ENCODE results near the gene DNAH14. TPM values are rescaled to one million over a fixed set of nuclear protein-coding genes. Genes with fewer than 3 reads are reported as not detected.

The DNAH14 gene
- total RNA-seq, 2 experiments from 2014 or later, result 0.27 to 0.34 TPM

DNA sequence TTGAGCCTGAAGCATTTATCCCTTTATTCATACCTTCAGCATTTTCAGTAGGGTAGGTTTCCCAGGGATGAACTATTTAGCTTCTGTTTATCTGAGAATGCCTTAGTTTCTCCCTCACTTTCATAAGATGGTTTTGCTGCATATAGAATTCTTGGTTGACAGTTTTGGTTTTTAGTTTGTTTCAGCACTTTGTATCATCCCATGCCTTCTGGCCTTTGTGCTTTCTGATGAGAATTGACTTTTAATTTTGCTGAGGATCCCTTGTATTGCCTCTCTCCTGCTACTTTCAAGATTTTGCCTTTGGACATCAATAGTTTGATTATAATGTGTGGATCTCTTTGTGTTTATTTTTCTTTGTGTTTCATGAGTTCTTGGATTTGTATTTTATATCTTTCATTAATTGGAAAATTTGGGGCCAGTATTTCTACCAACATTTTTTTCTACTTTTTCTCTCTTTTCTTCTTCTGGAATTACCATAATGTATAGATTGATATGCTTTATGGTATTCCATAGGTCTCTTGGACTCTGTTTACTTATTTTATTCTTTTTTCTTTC lies 261.8 kb downstream of the DNAH14 start:
- no peaks in the 10 kb centered on the region for H3K27me3 Mint-ChIP-seq
- no peaks in the 10 kb centered on the region for H3K27me3 ChIP-seq (ENCODE audit: control insufficient read depth in 1 of 2, insufficient read depth in 2 of 2, low read length in 2 of 2)
- no peak overlapping the region for H3K27ac ChIP-seq (ENCODE audit: low read depth in 1 of 2, low read length in 2 of 2)
- H3K36me3 Mint-ChIP-seq (ENCODE audit: low read depth), result no peaks in the 10 kb centered on the region
- no peak for DNase-seq
- H3K4me3 ChIP-seq (ENCODE audit: low read length), result no peak overlapping the region
- TF ChIP-seq, protein P1, sequence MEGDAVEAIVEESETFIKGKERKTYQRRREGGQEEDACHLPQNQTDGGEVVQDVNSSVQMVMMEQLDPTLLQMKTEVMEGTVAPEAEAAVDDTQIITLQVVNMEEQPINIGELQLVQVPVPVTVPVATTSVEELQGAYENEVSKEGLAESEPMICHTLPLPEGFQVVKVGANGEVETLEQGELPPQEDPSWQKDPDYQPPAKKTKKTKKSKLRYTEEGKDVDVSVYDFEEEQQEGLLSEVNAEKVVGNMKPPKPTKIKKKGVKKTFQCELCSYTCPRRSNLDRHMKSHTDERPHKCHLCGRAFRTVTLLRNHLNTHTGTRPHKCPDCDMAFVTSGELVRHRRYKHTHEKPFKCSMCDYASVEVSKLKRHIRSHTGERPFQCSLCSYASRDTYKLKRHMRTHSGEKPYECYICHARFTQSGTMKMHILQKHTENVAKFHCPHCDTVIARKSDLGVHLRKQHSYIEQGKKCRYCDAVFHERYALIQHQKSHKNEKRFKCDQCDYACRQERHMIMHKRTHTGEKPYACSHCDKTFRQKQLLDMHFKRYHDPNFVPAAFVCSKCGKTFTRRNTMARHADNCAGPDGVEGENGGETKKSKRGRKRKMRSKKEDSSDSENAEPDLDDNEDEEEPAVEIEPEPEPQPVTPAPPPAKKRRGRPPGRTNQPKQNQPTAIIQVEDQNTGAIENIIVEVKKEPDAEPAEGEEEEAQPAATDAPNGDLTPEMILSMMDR (IDR thresholded peaks at IDR 0.05), result no peak
- H3K27ac Mint-ChIP-seq, result no peak overlapping the region
- POLR2A ChIA-PET, result no interaction called here
- H3K4me1 ChIP-seq (ENCODE audit: insufficient read depth, low read length), result no peaks in the 10 kb centered on the region
- H3K9me3 Mint-ChIP-seq, result peaks cover 19% of the 10 kb centered on the region
- no peaks in the 10 kb centered on the region for H3K36me3 ChIP-seq (ENCODE audit: insufficient read depth, low read length)
- CTCF ChIA-PET, result no interaction called here
- H3K4me1 Mint-ChIP-seq (ENCODE audit: low read depth), result no peaks in the 10 kb centered on the region
- H3K4me3 Mint-ChIP-seq, result no peak overlapping the region
- intact Hi-C loops (cut with DNase I, micrococcal nuclease), result no loop called here
- peaks cover 0 to 23% of the 10 kb centered on the region in 2 experiments for H3K9me3 ChIP-seq (ENCODE audit: control insufficient read depth in 1 of 2, insufficient read depth in 1 of 2, low read length in 2 of 2)
- no peak for ATAC-seq (ENCODE audit: poor library complexity)

DNA sequence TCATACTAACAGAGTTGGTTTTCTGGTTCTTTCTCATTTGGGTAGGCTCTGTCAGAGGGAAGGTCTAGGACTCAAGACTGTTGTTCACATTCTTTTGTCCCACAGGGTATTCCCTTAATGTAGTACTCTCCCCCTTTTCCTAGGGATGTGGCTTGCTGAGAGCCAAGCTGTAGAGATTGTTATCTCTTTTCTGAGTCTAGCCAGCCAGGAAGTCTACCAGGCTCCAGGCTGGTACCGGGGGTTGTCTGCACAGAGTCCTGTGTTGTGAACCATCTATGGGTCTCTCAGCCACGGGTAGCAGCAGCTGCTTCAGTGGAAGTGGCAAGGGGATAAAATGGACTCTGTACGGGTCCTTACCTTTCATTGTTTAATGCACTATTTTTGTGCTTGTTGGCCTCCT lies 272.0 kb downstream of the DNAH14 start:
- intact Hi-C loops (cut with DNase I, micrococcal nuclease), result no loop called here
- H3K36me3 Mint-ChIP-seq (ENCODE audit: low read depth), result no peaks in the 10 kb centered on the region
- no peak overlapping the region for H3K27ac ChIP-seq (ENCODE audit: low read depth in 1 of 2, low read length in 2 of 2)
- H3K27ac Mint-ChIP-seq, result no peak overlapping the region
- no peak overlapping the region for H3K4me3 ChIP-seq (ENCODE audit: low read length)
- no peak for DNase-seq
- no peak overlapping the region for H3K4me3 Mint-ChIP-seq
- H3K27me3 Mint-ChIP-seq, result peaks cover 12% of the 10 kb centered on the region
- ChIA-PET POLR2A (no interaction called here), CTCF (no interaction called here)
- no peaks in the 10 kb centered on the region for H3K9me3 ChIP-seq (ENCODE audit: control insufficient read depth in 1 of 2, insufficient read depth in 1 of 2, low read length in 2 of 2)
- TF ChIP-seq, protein P1 (IDR thresholded peaks at IDR 0.05), result no peak
- ATAC-seq (ENCODE audit: poor library complexity), result no peak
- H3K27me3 ChIP-seq (ENCODE audit: control insufficient read depth in 1 of 2, insufficient read depth in 2 of 2, low read length in 2 of 2), result peaks cover 3 to 6% of the 10 kb centered on the region in 2 experiments
- no peaks in the 10 kb centered on the region for H3K36me3 ChIP-seq (ENCODE audit: insufficient read depth, low read length)
- H3K4me1 Mint-ChIP-seq (ENCODE audit: low read depth), result no peaks in the 10 kb centered on the region
- no peaks in the 10 kb centered on the region for H3K4me1 ChIP-seq (ENCODE audit: insufficient read depth, low read length)
- H3K9me3 Mint-ChIP-seq, result peaks cover 2% of the 10 kb centered on the region

DNA sequence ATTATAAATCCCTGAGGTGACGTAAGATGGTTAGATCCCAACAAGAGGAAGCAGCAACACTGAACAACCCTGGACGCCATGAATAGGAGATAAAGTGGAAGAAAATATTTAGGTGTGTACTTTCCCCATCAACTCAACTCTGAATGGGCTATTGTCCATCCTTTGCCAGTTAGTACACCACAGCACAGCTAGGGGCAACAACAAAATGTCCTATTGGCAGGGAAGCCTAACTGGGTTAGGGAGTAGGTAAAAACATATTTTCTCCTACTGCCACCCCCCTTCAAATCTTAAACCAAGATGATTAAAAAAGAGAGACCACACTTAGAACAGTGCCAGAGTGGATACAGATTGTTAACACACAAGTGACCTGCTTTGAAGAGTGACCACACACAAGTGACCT lies 278.3 kb downstream of the DNAH14 start:
- Histone ChIP-seq H3K4me3 (ENCODE audit: low read length) (no peak overlapping the region), H3K9me3 (ENCODE audit: control insufficient read depth in 1 of 2, insufficient read depth in 1 of 2, low read length in 2 of 2) (no peaks in the 10 kb centered on the region), H3K27me3 (ENCODE audit: control insufficient read depth in 1 of 2, insufficient read depth in 2 of 2, low read length in 2 of 2) (peaks cover 3 to 9% of the 10 kb centered on the region in 2 experiments), H3K4me1 (ENCODE audit: insufficient read depth, low read length) (no peaks in the 10 kb centered on the region), H3K27ac (ENCODE audit: low read depth in 1 of 2, low read length in 2 of 2) (no peak overlapping the region), H3K36me3 (ENCODE audit: insufficient read depth, low read length) (no peaks in the 10 kb centered on the region)
- intact Hi-C loops (cut with DNase I, micrococcal nuclease), result no loop called here
- H3K4me3 Mint-ChIP-seq, result no peak overlapping the region
- ATAC-seq (ENCODE audit: poor library complexity), result no peak
- DNase-seq, result no peak
- peaks cover 29% of the 10 kb centered on the region for H3K27me3 Mint-ChIP-seq
- ChIA-PET CTCF (no interaction called here), POLR2A (no interaction called here)
- TF ChIP-seq, protein P1 (IDR thresholded peaks at IDR 0.05), result no peak
- no peaks in the 10 kb centered on the region for H3K36me3 Mint-ChIP-seq (ENCODE audit: low read depth)
- H3K9me3 Mint-ChIP-seq, result peaks cover 12% of the 10 kb centered on the region
- H3K27ac Mint-ChIP-seq, result no peak overlapping the region
- no peaks in the 10 kb centered on the region for H3K4me1 Mint-ChIP-seq (ENCODE audit: low read depth)

All from CD4-positive, alpha-beta T cell (primary cell).